Astrocyte (in vitro differentiated cells and primary cell): ENCODE data around the gene RB1.

ENCODE experiments used
- CTCF ChIP-seq: IDR thresholded peaks from 2 replicates; pipeline ENCODE4 v1.5.1; 2011; ENCODE audit warnings: low read depth, mild to moderate bottlenecking, inconsistent platforms, low read length, moderate library complexity; ENCODE audit not compliant: insufficient read depth
- EZH2 ChIP-seq: IDR thresholded peaks from 2 replicates; pipeline ENCODE4 v1.6.1; 2012; ENCODE audit warnings: mild to moderate bottlenecking, low read length, inconsistent platforms; ENCODE audit not compliant: insufficient read depth

GRCh38 chr13:48344264-48344663 is 40.7 kb downstream of the RB1 start:
- no peak for TF ChIP-seq EZH2
- TF ChIP-seq CTCF: no peak
